ENCODE data around the gene NPIPB12. TPM values are rescaled to one million over a fixed set of nuclear protein-coding genes. Genes with fewer than 3 reads are reported as not detected.
A peak's percentile ranks its signal among the peaks of the same experiment; 100 is the strongest.
"Not testable (repeated sequence)": the region's sequence is repeated elsewhere in the genome, so short reads cannot be mapped to it uniquely, and the experiment has no call there.

NPIPB12 gene
- total RNA-seq: 17.7 and 30.4 TPM in 2 replicates

- not testable (repeated sequence) for H3K4me1 ChIP-seq (ENCODE audit: insufficient read depth, low read length); H3K4me2 ChIP-seq (ENCODE audit: insufficient read depth, low read length); H3K4me3 ChIP-seq (ENCODE audit: insufficient read depth, low read length); H3K36me3 ChIP-seq (ENCODE audit: insufficient read depth, low read length); DNase-seq (ENCODE audit: insufficient read length, low spot score, missing footprints); H2AFZ ChIP-seq (ENCODE audit: low read length); H3K9me3 ChIP-seq (ENCODE audit: low read depth, low read length); H4K20me1 ChIP-seq (ENCODE audit: insufficient read depth, low read length); H3K27me3 ChIP-seq (ENCODE audit: insufficient read depth, low read length); H3K27ac ChIP-seq (ENCODE audit: low read depth, low read length); H3K79me2 ChIP-seq (ENCODE audit: insufficient read depth, low read length)
Measured at GRCh38 chr16:29506308-29506707, at the start of gene NPIPB12. Gene NPIPB12, minus strand, starts transcription at chr16:29506408.

- H3K4me1 ChIP-seq (ENCODE audit: insufficient read depth, low read length); H2AFZ ChIP-seq (ENCODE audit: low read length); H4K20me1 ChIP-seq (ENCODE audit: insufficient read depth, low read length); H3K4me3 ChIP-seq (ENCODE audit: insufficient read depth, low read length); H3K27me3 ChIP-seq (ENCODE audit: insufficient read depth, low read length); H3K9me3 ChIP-seq (ENCODE audit: low read depth, low read length); H3K79me2 ChIP-seq (ENCODE audit: insufficient read depth, low read length); H3K27ac ChIP-seq (ENCODE audit: low read depth, low read length); DNase-seq (ENCODE audit: insufficient read length, low spot score, missing footprints); H3K36me3 ChIP-seq (ENCODE audit: insufficient read depth, low read length); H3K4me2 ChIP-seq (ENCODE audit: insufficient read depth, low read length): not testable (repeated sequence)
Measured at GRCh38 chr16:29521520-29521919, 15.3 kb upstream of the NPIPB12 start.

DNA sequence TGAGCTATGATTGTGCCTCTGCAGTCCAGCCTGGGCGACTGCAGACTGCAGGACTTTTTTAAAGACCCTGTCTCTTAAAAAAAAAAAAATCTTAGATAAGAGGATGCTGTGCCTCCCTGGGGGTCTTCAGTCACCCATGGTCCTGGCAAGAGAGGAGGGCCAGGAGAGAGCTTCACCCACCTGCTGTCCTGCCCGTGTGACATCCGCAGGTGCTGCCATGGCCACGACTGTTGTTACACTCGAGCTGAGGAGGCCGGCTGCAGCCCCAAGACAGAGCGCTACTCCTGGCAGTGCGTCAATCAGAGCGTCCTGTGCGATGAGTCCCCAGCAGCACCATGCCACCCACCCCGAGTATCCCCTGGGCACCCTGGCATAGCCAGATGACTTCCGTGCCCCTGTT lies 23.9 kb downstream of the NPIPB12 start:
- H2AFZ ChIP-seq (ENCODE audit: low read length); H3K4me1 ChIP-seq (ENCODE audit: insufficient read depth, low read length); H3K27me3 ChIP-seq (ENCODE audit: insufficient read depth, low read length): not testable (repeated sequence)

GRCh38 chr16:29472065-29472464 lies 34.1 kb downstream of the NPIPB12 start:
- DNase-seq (ENCODE audit: insufficient read length, low spot score, missing footprints); H3K4me1 ChIP-seq (ENCODE audit: insufficient read depth, low read length); H3K27me3 ChIP-seq (ENCODE audit: insufficient read depth, low read length); H3K36me3 ChIP-seq (ENCODE audit: insufficient read depth, low read length); H4K20me1 ChIP-seq (ENCODE audit: insufficient read depth, low read length); H3K4me2 ChIP-seq (ENCODE audit: insufficient read depth, low read length); H3K9me3 ChIP-seq (ENCODE audit: low read depth, low read length); H3K27ac ChIP-seq (ENCODE audit: low read depth, low read length); H2AFZ ChIP-seq (ENCODE audit: low read length); H3K4me3 ChIP-seq (ENCODE audit: insufficient read depth, low read length); H3K79me2 ChIP-seq (ENCODE audit: insufficient read depth, low read length): not testable (repeated sequence)

More for the DNA sequence above, 23.9 kb downstream of the NPIPB12 start:
- H3K4me2 ChIP-seq (ENCODE audit: insufficient read depth, low read length); H3K36me3 ChIP-seq (ENCODE audit: insufficient read depth, low read length); H3K27ac ChIP-seq (ENCODE audit: low read depth, low read length); H3K79me2 ChIP-seq (ENCODE audit: insufficient read depth, low read length); DNase-seq (ENCODE audit: insufficient read length, low spot score, missing footprints); H4K20me1 ChIP-seq (ENCODE audit: insufficient read depth, low read length); H3K9me3 ChIP-seq (ENCODE audit: low read depth, low read length); H3K4me3 ChIP-seq (ENCODE audit: insufficient read depth, low read length): not testable (repeated sequence)

DNA sequence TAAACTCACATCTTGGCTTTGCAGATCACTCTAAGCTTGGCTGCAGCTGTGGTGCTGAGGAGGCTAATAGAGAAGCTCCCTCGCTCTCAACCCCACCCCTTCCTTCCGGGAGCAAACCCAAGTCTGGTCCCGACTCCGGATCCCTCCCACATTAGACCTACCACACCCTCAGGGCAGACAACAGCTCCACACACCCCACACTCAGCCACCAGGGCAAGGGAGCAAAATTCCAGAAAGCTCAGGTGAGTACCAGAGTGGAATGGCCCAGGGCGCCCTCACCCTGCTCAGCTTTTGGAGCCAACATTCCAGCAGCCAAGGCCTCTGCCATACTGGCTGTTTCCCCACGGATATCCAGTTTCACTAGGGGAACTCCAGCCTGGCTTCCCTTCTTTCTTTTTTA lies 36.5 kb downstream of the NPIPB12 start:
- Histone ChIP-seq H3K27ac (ENCODE audit: low read depth, low read length) (peak overlapping the region; percentile 45), H3K4me2 (ENCODE audit: insufficient read depth, low read length) (peak overlapping the region; percentile 53), H2AFZ (ENCODE audit: low read length) (peak overlapping the region; percentile 41)
- H3K4me1 ChIP-seq (ENCODE audit: insufficient read depth, low read length); H3K36me3 ChIP-seq (ENCODE audit: insufficient read depth, low read length); H3K79me2 ChIP-seq (ENCODE audit: insufficient read depth, low read length); H3K9me3 ChIP-seq (ENCODE audit: low read depth, low read length); H4K20me1 ChIP-seq (ENCODE audit: insufficient read depth, low read length); H3K27me3 ChIP-seq (ENCODE audit: insufficient read depth, low read length); DNase-seq (ENCODE audit: insufficient read length, low spot score, missing footprints); H3K4me3 ChIP-seq (ENCODE audit: insufficient read depth, low read length): not testable (repeated sequence)

DNA sequence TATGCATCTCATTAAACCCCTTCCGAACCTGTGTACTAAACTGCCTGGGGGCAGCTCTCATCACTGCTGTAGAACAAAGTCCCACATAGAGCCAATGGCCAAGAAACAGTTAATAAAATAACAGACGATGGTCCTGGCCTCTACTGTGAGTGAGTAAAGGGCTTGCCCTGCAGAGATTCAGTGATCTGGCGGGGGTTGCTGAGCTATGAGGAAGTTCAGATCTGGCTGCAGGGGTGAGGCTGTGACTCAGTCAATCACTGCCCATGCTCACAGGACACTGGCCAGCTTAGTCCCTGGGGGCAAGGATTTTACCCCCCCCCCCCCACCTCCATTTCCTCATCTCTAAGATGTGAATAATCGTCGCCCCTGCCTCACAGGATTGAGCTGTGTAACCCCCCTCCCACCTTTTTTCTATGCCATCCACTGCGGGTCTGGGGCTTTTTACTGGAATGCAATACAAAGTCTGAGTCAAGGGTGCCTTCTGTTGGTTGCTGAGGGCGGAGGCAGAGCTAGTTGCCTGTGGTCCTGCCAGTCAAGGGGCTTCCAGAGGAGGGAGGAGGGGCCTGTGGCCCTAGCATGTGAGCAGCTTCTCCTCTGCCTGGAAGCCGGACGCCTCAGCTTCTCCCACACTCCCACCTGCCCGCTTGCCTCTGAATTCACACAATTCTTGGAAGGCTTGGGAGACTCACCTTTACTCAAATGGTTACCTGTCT lies 38.4 kb downstream of the NPIPB12 start:
- H3K27me3 ChIP-seq (ENCODE audit: insufficient read depth, low read length); DNase-seq (ENCODE audit: insufficient read length, low spot score, missing footprints); H3K27ac ChIP-seq (ENCODE audit: low read depth, low read length); H3K36me3 ChIP-seq (ENCODE audit: insufficient read depth, low read length); H3K4me1 ChIP-seq (ENCODE audit: insufficient read depth, low read length); H3K4me2 ChIP-seq (ENCODE audit: insufficient read depth, low read length); H3K4me3 ChIP-seq (ENCODE audit: insufficient read depth, low read length); H3K79me2 ChIP-seq (ENCODE audit: insufficient read depth, low read length); H2AFZ ChIP-seq (ENCODE audit: low read length); H3K9me3 ChIP-seq (ENCODE audit: low read depth, low read length); H4K20me1 ChIP-seq (ENCODE audit: insufficient read depth, low read length): not testable (repeated sequence)

GRCh38 chr16:29466904-29467303 lies 39.3 kb downstream of the NPIPB12 start:
- DNase-seq (ENCODE audit: insufficient read length, low spot score, missing footprints); H3K4me1 ChIP-seq (ENCODE audit: insufficient read depth, low read length); H3K27ac ChIP-seq (ENCODE audit: low read depth, low read length); H4K20me1 ChIP-seq (ENCODE audit: insufficient read depth, low read length); H3K9me3 ChIP-seq (ENCODE audit: low read depth, low read length); H3K36me3 ChIP-seq (ENCODE audit: insufficient read depth, low read length); H3K4me2 ChIP-seq (ENCODE audit: insufficient read depth, low read length); H2AFZ ChIP-seq (ENCODE audit: low read length); H3K4me3 ChIP-seq (ENCODE audit: insufficient read depth, low read length); H3K27me3 ChIP-seq (ENCODE audit: insufficient read depth, low read length); H3K79me2 ChIP-seq (ENCODE audit: insufficient read depth, low read length): not testable (repeated sequence)

GRCh38 chr16:29465985-29466824 lies 40.0 kb downstream of the NPIPB12 start:
- H3K27me3 ChIP-seq (ENCODE audit: insufficient read depth, low read length); H3K27ac ChIP-seq (ENCODE audit: low read depth, low read length); H3K4me1 ChIP-seq (ENCODE audit: insufficient read depth, low read length); DNase-seq (ENCODE audit: insufficient read length, low spot score, missing footprints); H3K4me3 ChIP-seq (ENCODE audit: insufficient read depth, low read length); H3K4me2 ChIP-seq (ENCODE audit: insufficient read depth, low read length); H3K9me3 ChIP-seq (ENCODE audit: low read depth, low read length); H3K36me3 ChIP-seq (ENCODE audit: insufficient read depth, low read length); H4K20me1 ChIP-seq (ENCODE audit: insufficient read depth, low read length); H2AFZ ChIP-seq (ENCODE audit: low read length); H3K79me2 ChIP-seq (ENCODE audit: insufficient read depth, low read length): not testable (repeated sequence)

GRCh38 chr16:29460647-29461030 lies 45.6 kb downstream of the NPIPB12 start:
- H2AFZ ChIP-seq (ENCODE audit: low read length); H3K4me1 ChIP-seq (ENCODE audit: insufficient read depth, low read length); H3K36me3 ChIP-seq (ENCODE audit: insufficient read depth, low read length); DNase-seq (ENCODE audit: insufficient read length, low spot score, missing footprints); H3K9me3 ChIP-seq (ENCODE audit: low read depth, low read length); H4K20me1 ChIP-seq (ENCODE audit: insufficient read depth, low read length); H3K4me3 ChIP-seq (ENCODE audit: insufficient read depth, low read length); H3K4me2 ChIP-seq (ENCODE audit: insufficient read depth, low read length); H3K27me3 ChIP-seq (ENCODE audit: insufficient read depth, low read length); H3K79me2 ChIP-seq (ENCODE audit: insufficient read depth, low read length); H3K27ac ChIP-seq (ENCODE audit: low read depth, low read length): not testable (repeated sequence)

All from osteoblast (primary cell).